ENCODE results near the gene NOS1.

NOS1 gene

GRCh38 chr12:117330441-117331113 lies 30.8 kb downstream of the NOS1 start:
- Histone ChIP-seq H3K36me3 (no peaks in the 10 kb centered on the region), H3K9me3 (no peaks in the 10 kb centered on the region), H3K4me1 (no peaks in the 10 kb centered on the region), H3K4me3 (ENCODE audit: low read depth, low read length) (no peak overlapping the region), H3K27me3 (peaks cover 49% of the 10 kb centered on the region)
- no peak for DNase-seq
- TF ChIP-seq CTCF (IDR thresholded peaks at IDR 0.05; ENCODE audit: low read depth, low read length), result no peak

- no peak for DNase-seq
- Histone ChIP-seq H3K4me3 (ENCODE audit: low read depth, low read length) (no peak overlapping the region), H3K4me1 (no peaks in the 10 kb centered on the region), H3K9me3 (no peaks in the 10 kb centered on the region), H3K27me3 (peaks cover 49% of the 10 kb centered on the region), H3K36me3 (no peaks in the 10 kb centered on the region)
- no peak for TF ChIP-seq CTCF (IDR thresholded peaks at IDR 0.05; ENCODE audit: low read depth, low read length)
Measured at GRCh38 chr12:117329756-117330155, 31.7 kb downstream of the NOS1 start.

DNA sequence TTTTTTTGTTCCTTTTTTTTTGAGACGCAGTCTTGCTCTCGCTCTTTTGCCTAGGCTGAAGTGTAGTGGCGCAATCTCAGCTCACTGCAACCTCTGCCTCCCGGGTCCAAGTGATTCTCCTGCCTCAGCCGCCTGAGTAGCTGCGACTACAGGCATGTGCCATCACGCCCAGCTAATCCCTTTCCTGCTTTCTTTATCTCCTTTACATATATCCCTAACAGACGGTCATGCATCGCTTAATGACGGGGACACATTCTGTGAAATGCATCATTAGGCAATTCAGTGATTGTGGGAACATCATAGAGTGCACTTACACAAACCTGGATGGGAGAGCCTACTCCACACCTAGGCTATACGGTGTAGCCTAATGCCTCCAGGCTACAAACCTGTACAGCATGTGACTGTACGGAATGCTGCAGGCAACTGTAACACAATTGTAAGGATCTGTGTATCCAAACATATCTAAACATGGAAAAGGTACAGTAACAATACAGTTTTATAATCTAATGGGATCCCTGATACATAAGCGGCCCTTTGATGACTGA lies 32.8 kb downstream of the NOS1 start:
- DNase-seq, result no peak
- Histone ChIP-seq H3K4me1 (no peaks in the 10 kb centered on the region), H3K36me3 (no peaks in the 10 kb centered on the region), H3K27me3 (peaks cover 43% of the 10 kb centered on the region), H3K9me3 (no peaks in the 10 kb centered on the region), H3K4me3 (ENCODE audit: low read depth, low read length) (no peak overlapping the region)
- TF ChIP-seq CTCF (IDR thresholded peaks at IDR 0.05; ENCODE audit: low read depth, low read length), result no peak

DNA sequence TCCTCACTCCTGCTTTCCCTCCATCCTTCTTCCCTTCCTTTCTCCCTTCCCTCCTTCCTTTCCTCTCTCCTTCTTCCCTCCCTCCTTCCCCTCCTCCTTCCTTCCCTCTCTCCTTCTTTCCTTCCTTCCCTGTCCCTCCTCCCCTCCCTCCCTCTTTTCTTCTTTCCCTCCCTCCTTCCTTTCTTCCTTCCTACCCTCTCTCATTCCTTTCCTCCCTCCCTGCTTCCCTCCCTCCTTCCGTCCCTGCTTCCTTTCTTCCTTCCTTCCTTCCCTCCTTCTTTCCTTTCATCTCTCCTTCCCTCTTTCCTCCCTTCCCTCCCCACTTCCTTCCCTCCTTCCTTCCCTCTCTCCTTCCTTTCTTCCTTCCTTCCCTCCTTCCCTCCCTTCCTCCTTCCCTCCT lies 39.0 kb downstream of the NOS1 start:
- no peak for DNase-seq
- H3K9me3 ChIP-seq, result no peaks in the 10 kb centered on the region
- H3K36me3 ChIP-seq, result no peaks in the 10 kb centered on the region
- H3K4me1 ChIP-seq, result no peaks in the 10 kb centered on the region
- H3K27me3 ChIP-seq, result peaks cover 35% of the 10 kb centered on the region
- no peak for TF ChIP-seq CTCF (IDR thresholded peaks at IDR 0.05; ENCODE audit: low read depth, low read length)
- no peak overlapping the region for H3K4me3 ChIP-seq (ENCODE audit: low read depth, low read length)

DNA sequence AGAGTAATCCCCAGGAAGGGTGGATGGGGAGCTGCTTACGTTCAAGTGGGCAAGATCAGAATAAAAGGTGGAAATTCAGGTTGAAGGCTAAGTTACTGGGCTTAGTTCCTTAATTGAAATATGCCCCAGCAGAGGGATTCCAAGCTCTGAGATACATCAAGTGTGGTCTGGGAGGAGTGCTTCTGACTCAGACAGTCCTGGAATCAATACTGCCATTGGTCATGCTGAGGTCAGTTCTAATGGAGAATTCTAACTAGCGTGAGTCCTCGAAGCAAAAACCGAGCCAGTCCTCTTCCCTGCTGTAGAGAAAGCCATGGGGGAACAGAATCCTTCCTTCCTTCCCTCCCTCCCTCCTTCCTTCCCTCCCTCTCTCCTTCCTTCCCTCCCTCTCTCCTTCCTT lies 39.9 kb downstream of the NOS1 start:
- DNase-seq, result no peak

More for the DNA sequence above, 39.9 kb downstream of the NOS1 start:
- H3K27me3 ChIP-seq, result peaks cover 26% of the 10 kb centered on the region
- H3K36me3 ChIP-seq, result no peaks in the 10 kb centered on the region
- TF ChIP-seq CTCF (IDR thresholded peaks at IDR 0.05; ENCODE audit: low read depth, low read length), result no peak
- no peaks in the 10 kb centered on the region for H3K9me3 ChIP-seq
- H3K4me1 ChIP-seq, result no peaks in the 10 kb centered on the region
- H3K4me3 ChIP-seq (ENCODE audit: low read depth, low read length), result no peak overlapping the region
